Measurements from ENCODE around the gene KIF5C.

KIF5C gene

GRCh38 chr2:149042881-149043280 is 167.9 kb downstream of the KIF5C start:
- Histone ChIP-seq H3K36me3 (no peaks in the 10 kb centered on the region), H3K9me3 (no peaks in the 10 kb centered on the region), H3K27ac (no peak overlapping the region), H3K27me3 (peaks cover 54% of the 10 kb centered on the region), H3K4me1 (ENCODE audit: control insufficient read depth in 1 of 2, insufficient read depth in 1 of 2, low read depth in 1 of 2, low read length in 1 of 2) (peaks cover 9 to 12% of the 10 kb centered on the region in 2 experiments), H3K4me3 (ENCODE audit: low read depth in 1 of 2, low read length in 1 of 2) (no peak overlapping the region)
- no peak for TF ChIP-seq CTCF (IDR thresholded peaks at IDR 0.05)

GRCh38 chr2:149044500-149044899 is 169.5 kb downstream of the KIF5C start:
- Histone ChIP-seq H3K4me1 (ENCODE audit: control insufficient read depth in 1 of 2, insufficient read depth in 1 of 2, low read depth in 1 of 2, low read length in 1 of 2) (no peaks in the 10 kb centered on the region), H3K4me3 (ENCODE audit: low read depth in 1 of 2, low read length in 1 of 2) (no peak overlapping the region), H3K9me3 (no peaks in the 10 kb centered on the region), H3K27ac (no peak overlapping the region), H3K36me3 (no peaks in the 10 kb centered on the region), H3K27me3 (peaks cover 38% of the 10 kb centered on the region)
- TF ChIP-seq CTCF (IDR thresholded peaks at IDR 0.05), result no peak

GRCh38 chr2:149047118-149047517 is 172.1 kb downstream of the KIF5C start:
- no peaks in the 10 kb centered on the region for H3K9me3 ChIP-seq
- no peak for TF ChIP-seq CTCF (IDR thresholded peaks at IDR 0.05)
- no peak overlapping the region for H3K27ac ChIP-seq
- no peaks in the 10 kb centered on the region for H3K36me3 ChIP-seq
- no peak overlapping the region for H3K4me3 ChIP-seq (ENCODE audit: low read depth in 1 of 2, low read length in 1 of 2)
- H3K4me1 ChIP-seq (ENCODE audit: control insufficient read depth in 1 of 2, insufficient read depth in 1 of 2, low read depth in 1 of 2, low read length in 1 of 2), result no peaks in the 10 kb centered on the region
- H3K27me3 ChIP-seq, result peaks cover 13% of the 10 kb centered on the region

GRCh38 chr2:149049142-149049541 is 174.1 kb downstream of the KIF5C start:
- no peak overlapping the region for H3K4me3 ChIP-seq (ENCODE audit: low read depth in 1 of 2, low read length in 1 of 2)
- H3K27ac ChIP-seq, result no peak overlapping the region
- TF ChIP-seq CTCF (IDR thresholded peaks at IDR 0.05), result no peak
- no peaks in the 10 kb centered on the region for H3K36me3 ChIP-seq
- H3K9me3 ChIP-seq, result no peaks in the 10 kb centered on the region
- no peaks in the 10 kb centered on the region for H3K27me3 ChIP-seq
- H3K4me1 ChIP-seq (ENCODE audit: control insufficient read depth in 1 of 2, insufficient read depth in 1 of 2, low read depth in 1 of 2, low read length in 1 of 2), result no peaks in the 10 kb centered on the region

GRCh38 chr2:149050188-149050587 is 175.2 kb downstream of the KIF5C start:
- TF ChIP-seq CTCF (IDR thresholded peaks at IDR 0.05), result no peak
- no peaks in the 10 kb centered on the region for H3K4me1 ChIP-seq (ENCODE audit: control insufficient read depth in 1 of 2, insufficient read depth in 1 of 2, low read depth in 1 of 2, low read length in 1 of 2)
- H3K27ac ChIP-seq, result no peak overlapping the region
- H3K36me3 ChIP-seq, result no peaks in the 10 kb centered on the region
- H3K27me3 ChIP-seq, result no peaks in the 10 kb centered on the region
- no peak overlapping the region for H3K4me3 ChIP-seq (ENCODE audit: low read depth in 1 of 2, low read length in 1 of 2)
- H3K9me3 ChIP-seq, result no peaks in the 10 kb centered on the region

GRCh38 chr2:149055751-149056150 is 180.7 kb downstream of the KIF5C start:
- no peaks in the 10 kb centered on the region for H3K9me3 ChIP-seq
- H3K27me3 ChIP-seq, result no peaks in the 10 kb centered on the region
- no peak overlapping the region for H3K27ac ChIP-seq
- no peaks in the 10 kb centered on the region for H3K4me1 ChIP-seq (ENCODE audit: control insufficient read depth in 1 of 2, insufficient read depth in 1 of 2, low read depth in 1 of 2, low read length in 1 of 2)
- no peak for TF ChIP-seq CTCF (IDR thresholded peaks at IDR 0.05)
- H3K36me3 ChIP-seq, result no peaks in the 10 kb centered on the region
- no peak overlapping the region for H3K4me3 ChIP-seq (ENCODE audit: low read depth in 1 of 2, low read length in 1 of 2)

Data from neutrophil (primary cell).